ENCODE data around the gene MACROD2. TPM values are rescaled to one million over a fixed set of nuclear protein-coding genes. Genes with fewer than 3 reads are reported as not detected.

The MACROD2 gene
- total RNA-seq, 1 experiment from 2014 or later = 1.6 TPM

DNA sequence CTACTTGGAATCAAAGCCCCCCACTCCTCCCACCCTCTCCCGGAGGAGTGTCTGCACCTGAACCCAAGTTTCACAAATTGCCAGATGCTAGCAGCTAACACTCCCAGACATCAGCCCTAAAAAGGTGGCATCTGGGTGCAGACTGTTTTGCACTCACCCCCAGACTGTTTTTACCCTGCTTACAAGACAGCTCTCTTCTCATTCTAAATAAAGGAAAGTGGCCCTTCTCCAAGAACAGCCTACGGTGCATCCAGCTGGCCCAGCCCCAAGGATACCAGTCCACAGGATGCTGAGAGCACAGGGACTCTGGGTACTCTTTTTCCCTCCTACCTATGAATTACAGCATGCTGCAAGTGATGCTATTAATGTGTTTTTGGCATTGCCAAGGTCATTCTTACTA, 1184.1 kb downstream of the MACROD2 start:
- H3T11ph ChIP-seq (ENCODE audit: low read length) = no peak overlapping the region
- WGBS (ENCODE audit: extremely low coverage, insufficient read length, low lambda C conversion rate) = no CpG with 5 or more reads among the region's 2 CpGs
- H3K9me3 ChIP-seq (ENCODE audit: control insufficient read depth, low read depth, low read length) = no peaks in the 10 kb centered on the region
- no peak overlapping the region for H3K14ac ChIP-seq (ENCODE audit: insufficient read depth, low read length)
- H2BK12ac ChIP-seq (ENCODE audit: insufficient read length, low read depth, low read length) = no peak overlapping the region
- Mint-ChIP-seq H3K27me3 (ENCODE audit: low read depth) (no peaks in the 10 kb centered on the region), H3K9me3 (no peaks in the 10 kb centered on the region), H3K4me1 (peaks cover 0 to 4% of the 10 kb centered on the region in 2 experiments; a peak in 1 of 4 replicates), H3K4me3 (no peak overlapping the region), H3K36me3 (ENCODE audit: insufficient read depth in 1 of 3, low read depth in 3 of 3) (no peaks in the 10 kb centered on the region; a peak in 1 of 7 replicates), H3K27ac (no peak overlapping the region)
- no peak for DNase-seq
- H3K27me3 ChIP-seq (ENCODE audit: insufficient read depth, low read length) = no peaks in the 10 kb centered on the region
- H4K8ac ChIP-seq (replicated peaks; ENCODE audit: insufficient read length, low read depth, low read length) = no peak overlapping the region
- no peak overlapping the region for H3K23ac ChIP-seq (ENCODE audit: insufficient read length, low read depth, low read length)
- TF ChIP-seq, protein P1, sequence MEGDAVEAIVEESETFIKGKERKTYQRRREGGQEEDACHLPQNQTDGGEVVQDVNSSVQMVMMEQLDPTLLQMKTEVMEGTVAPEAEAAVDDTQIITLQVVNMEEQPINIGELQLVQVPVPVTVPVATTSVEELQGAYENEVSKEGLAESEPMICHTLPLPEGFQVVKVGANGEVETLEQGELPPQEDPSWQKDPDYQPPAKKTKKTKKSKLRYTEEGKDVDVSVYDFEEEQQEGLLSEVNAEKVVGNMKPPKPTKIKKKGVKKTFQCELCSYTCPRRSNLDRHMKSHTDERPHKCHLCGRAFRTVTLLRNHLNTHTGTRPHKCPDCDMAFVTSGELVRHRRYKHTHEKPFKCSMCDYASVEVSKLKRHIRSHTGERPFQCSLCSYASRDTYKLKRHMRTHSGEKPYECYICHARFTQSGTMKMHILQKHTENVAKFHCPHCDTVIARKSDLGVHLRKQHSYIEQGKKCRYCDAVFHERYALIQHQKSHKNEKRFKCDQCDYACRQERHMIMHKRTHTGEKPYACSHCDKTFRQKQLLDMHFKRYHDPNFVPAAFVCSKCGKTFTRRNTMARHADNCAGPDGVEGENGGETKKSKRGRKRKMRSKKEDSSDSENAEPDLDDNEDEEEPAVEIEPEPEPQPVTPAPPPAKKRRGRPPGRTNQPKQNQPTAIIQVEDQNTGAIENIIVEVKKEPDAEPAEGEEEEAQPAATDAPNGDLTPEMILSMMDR (conservative IDR thresholded peaks at IDR 0.05) = no peak
- no peak overlapping the region for H3K9ac ChIP-seq (ENCODE audit: extremely low read depth, insufficient read length, low read length)
- no peak overlapping the region for H2BK5ac ChIP-seq (ENCODE audit: insufficient read length, low read length)
- H2BK20ac ChIP-seq (ENCODE audit: low read depth, low read length, poor library complexity, severe bottlenecking) = no peak overlapping the region
- no peak overlapping the region for H4K91ac ChIP-seq (ENCODE audit: insufficient read length, low read depth, low read length)
- H2AK5ac ChIP-seq (ENCODE audit: insufficient read length, low read length) = no peak overlapping the region
- no peaks in the 10 kb centered on the region for H4K20me1 ChIP-seq (ENCODE audit: control insufficient read depth, insufficient read depth, insufficient read length)
- H2BK120ac ChIP-seq (ENCODE audit: low read depth, low read length, poor library complexity, severe bottlenecking) = no peak overlapping the region
- H3K18ac ChIP-seq (ENCODE audit: insufficient read length, low read depth, low read length) = no peak overlapping the region
- no peaks in the 10 kb centered on the region for H3K4me1 ChIP-seq (ENCODE audit: insufficient read depth, low read length)
- no peak overlapping the region for H3K4ac ChIP-seq (ENCODE audit: low read depth, low read length)
- H3K23me2 ChIP-seq (ENCODE audit: insufficient read length, low read depth, low read length, poor library complexity, severe bottlenecking) = no peaks in the 10 kb centered on the region
- H2BK15ac ChIP-seq (ENCODE audit: low read depth, low read length) = no peak overlapping the region
- no peak overlapping the region for H3K4me2 ChIP-seq (ENCODE audit: insufficient read depth, insufficient read length, low read length)
- H4K5ac ChIP-seq (ENCODE audit: insufficient read length, low read depth, low read length) = no peak overlapping the region
- H3K56ac ChIP-seq (ENCODE audit: insufficient read length, low read depth, low read length) = no peak overlapping the region
- H2AFZ ChIP-seq (ENCODE audit: low read length) = no peak overlapping the region
- no peaks in the 10 kb centered on the region for H3K79me2 ChIP-seq (ENCODE audit: insufficient read depth, low read length)
- H3K79me1 ChIP-seq (ENCODE audit: insufficient read depth, low read depth, low read length, poor library complexity, severe bottlenecking) = no peaks in the 10 kb centered on the region
- H3K27ac ChIP-seq (ENCODE audit: insufficient read length, low read depth, low read length) = no peak overlapping the region

Data from H9 (cell line).